ENCODE measurements around the gene GINS2. TPM values are rescaled to one million over a fixed set of nuclear protein-coding genes. Genes with fewer than 3 reads are reported as not detected.

Gene GINS2
- total and polyA plus RNA-seq, 2 of the 4 experiments (the other 2 are of a cell fraction) = 12.0 to 13.4 TPM

- WGBS, 2 experiments (ENCODE audit: extremely low coverage in 2 of 2, insufficient read length in 1 of 2) = 43% methylated on average over 1 of the region's 5 CpGs; no CpG with 5 or more reads in 1 of the 2 experiments
- CTCF ChIA-PET = no interaction called here
- Histone ChIP-seq H3K9me3 (ENCODE audit: control insufficient read depth, insufficient read depth, low read length) (no peaks in the 10 kb centered on the region), H3K4me1 (ENCODE audit: control insufficient read depth, insufficient read depth, low read length) (no peaks in the 10 kb centered on the region), H2AFZ (replicated peaks; ENCODE audit: low read length, poor library complexity) (no peak overlapping the region), H3K9ac (ENCODE audit: low read depth, low read length) (no peak overlapping the region), H3K27ac (ENCODE audit: insufficient read depth, low read length) (no peak overlapping the region), H2AK9ac (replicated peaks; ENCODE audit: low read depth, low read length, poor library complexity) (no peak overlapping the region), H2BK20ac (ENCODE audit: low read depth, low read length) (no peak overlapping the region), H3K9me1 (ENCODE audit: insufficient read depth, low read length) (peaks cover 10% of the 10 kb centered on the region), H2BK15ac (ENCODE audit: low read depth, low read length) (no peak overlapping the region), H3K4me2 (ENCODE audit: low read depth, low read length) (no peak overlapping the region), H3K27me3 (ENCODE audit: control insufficient read depth, insufficient read depth, low read length) (no peaks in the 10 kb centered on the region), H3K79me1 (ENCODE audit: low read depth in 1 of 2, low read length in 2 of 2) (peaks cover 6 to 19% of the 10 kb centered on the region in 2 experiments), H3K4me3 (ENCODE audit: insufficient read depth, low read depth, low read length) (no peak overlapping the region), H3K4ac (ENCODE audit: low read depth, low read length) (no peak overlapping the region), H3K18ac (ENCODE audit: low read depth, low read length) (no peak overlapping the region), H4K91ac (ENCODE audit: insufficient read depth, low read depth, low read length) (no peak overlapping the region), H2AK5ac (ENCODE audit: low read depth, low read length) (no peak overlapping the region), H3K36me3 (ENCODE audit: control insufficient read depth, insufficient read depth, low read length) (no peaks in the 10 kb centered on the region), H2BK5ac (ENCODE audit: low read depth, low read length, poor library complexity, severe bottlenecking) (no peak overlapping the region), H4K5ac (ENCODE audit: low read depth, low read length) (no peak overlapping the region), H3K23ac (ENCODE audit: low read depth, low read length) (no peak overlapping the region), H2BK120ac (ENCODE audit: low read depth, low read length) (no peak overlapping the region), H3K56ac (ENCODE audit: extremely low read depth, insufficient read depth, low read length) (no peak overlapping the region), H3K14ac (replicated peaks; ENCODE audit: low read depth, low read length) (no peak overlapping the region), H4K8ac (ENCODE audit: low read depth in 2 of 2, low read length in 2 of 2) (no peak overlapping the region), H4K20me1 (ENCODE audit: insufficient read depth, low read length) (no peaks in the 10 kb centered on the region; the same call in 1 of the 2 replicates)
- intact Hi-C loops (cut with micrococcal nuclease) = no loop called here
- TF ChIP-seq POLR2A (IDR thresholded peaks at IDR 0.05; ENCODE audit: low read depth, low read length) = no peak
- TF ChIP-seq BHLHE40 (IDR thresholded peaks at IDR 0.05; ENCODE audit: low read depth, low read length) = no peak
- TF ChIP-seq, protein P1, sequence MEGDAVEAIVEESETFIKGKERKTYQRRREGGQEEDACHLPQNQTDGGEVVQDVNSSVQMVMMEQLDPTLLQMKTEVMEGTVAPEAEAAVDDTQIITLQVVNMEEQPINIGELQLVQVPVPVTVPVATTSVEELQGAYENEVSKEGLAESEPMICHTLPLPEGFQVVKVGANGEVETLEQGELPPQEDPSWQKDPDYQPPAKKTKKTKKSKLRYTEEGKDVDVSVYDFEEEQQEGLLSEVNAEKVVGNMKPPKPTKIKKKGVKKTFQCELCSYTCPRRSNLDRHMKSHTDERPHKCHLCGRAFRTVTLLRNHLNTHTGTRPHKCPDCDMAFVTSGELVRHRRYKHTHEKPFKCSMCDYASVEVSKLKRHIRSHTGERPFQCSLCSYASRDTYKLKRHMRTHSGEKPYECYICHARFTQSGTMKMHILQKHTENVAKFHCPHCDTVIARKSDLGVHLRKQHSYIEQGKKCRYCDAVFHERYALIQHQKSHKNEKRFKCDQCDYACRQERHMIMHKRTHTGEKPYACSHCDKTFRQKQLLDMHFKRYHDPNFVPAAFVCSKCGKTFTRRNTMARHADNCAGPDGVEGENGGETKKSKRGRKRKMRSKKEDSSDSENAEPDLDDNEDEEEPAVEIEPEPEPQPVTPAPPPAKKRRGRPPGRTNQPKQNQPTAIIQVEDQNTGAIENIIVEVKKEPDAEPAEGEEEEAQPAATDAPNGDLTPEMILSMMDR (conservative IDR thresholded peaks at IDR 0.05; ENCODE audit: low read depth, low read length) = no peak
- TF ChIP-seq MAFK (IDR thresholded peaks at IDR 0.05; ENCODE audit: low read depth, low read length) = no peak
- no peak for TF ChIP-seq RCOR1 (IDR thresholded peaks at IDR 0.05; ENCODE audit: insufficient replicate concordance, low read length)
- no peak for TF ChIP-seq NFE2L2 (IDR thresholded peaks at IDR 0.05; ENCODE audit: low read depth, low read length)
- no peak for TF ChIP-seq CEBPB (IDR thresholded peaks at IDR 0.05; ENCODE audit: low read depth, low read length)
- TF ChIP-seq MAZ (IDR thresholded peaks at IDR 0.05; ENCODE audit: borderline replicate concordance, low read depth, low read length) = no peak
- TF ChIP-seq MXI1 (IDR thresholded peaks at IDR 0.05; ENCODE audit: borderline replicate concordance, low read depth, low read length) = no peak
- no peak for TF ChIP-seq ELK1 (IDR thresholded peaks at IDR 0.05; ENCODE audit: borderline replicate concordance, low read depth, low read length)
- no peak for TF ChIP-seq SMC3 (IDR thresholded peaks at IDR 0.05; ENCODE audit: low read depth, low read length)
- dilution Hi-C loops (cut with HindIII; ENCODE audit: low sequenced_read_pairs, unreplicated experiment) = no loop called here
- ATAC-seq (ENCODE audit: low read depth) = no peak
- BruUV-seq (replicated peaks) = no TSS peak
- POLR2A ChIA-PET (ENCODE audit: unreplicated experiment) = no interaction called here
- DNase-seq = no peak
- in situ Hi-C loops (cut with MboI; ENCODE audit: low sequenced_read_pairs) = no loop called here
These were observed 42.4 kb upstream of the GINS2 start for GRCh38 chr16:85731179-85731578.
